Measurements from ENCODE around the gene ABAT. TPM values are rescaled to one million over a fixed set of nuclear protein-coding genes. Genes with fewer than 3 reads are reported as not detected.

The ABAT gene
- total RNA-seq, 2 donors from 2014 or later, result 9.8 to 14.9 TPM

GRCh38 chr16:8720080-8720966, 45.9 kb downstream of the ABAT start:
- TF ChIP-seq CTCF (IDR thresholded peaks at IDR 0.05), result no peak
- no peaks in the 10 kb centered on the region for H3K9me3 ChIP-seq
- no peaks in the 10 kb centered on the region for H3K36me3 ChIP-seq
- H3K27me3 ChIP-seq, result no peaks in the 10 kb centered on the region
- H3K27ac ChIP-seq, result no peak overlapping the region
- no peak overlapping the region for H3K4me3 ChIP-seq
- peaks cover 0 to 7% of the 10 kb centered on the region in 2 donors for H3K4me1 ChIP-seq
- DNase-seq (ENCODE audit: low spot score), result no peak

- Histone ChIP-seq H3K27ac (no peak overlapping the region), H3K9me3 (no peaks in the 10 kb centered on the region), H3K4me3 (no peak overlapping the region), H3K4me1 (peaks cover 0 to 7% of the 10 kb centered on the region in 2 donors), H3K27me3 (no peaks in the 10 kb centered on the region), H3K36me3 (no peaks in the 10 kb centered on the region)
- no peak for DNase-seq (ENCODE audit: low spot score)
- no peak for TF ChIP-seq CTCF (IDR thresholded peaks at IDR 0.05)
These were observed 46.5 kb downstream of the ABAT start for GRCh38 chr16:8720967-8721308.

- no peak overlapping the region for H3K4me3 ChIP-seq
- no peak for DNase-seq (ENCODE audit: low spot score)
- no peak for TF ChIP-seq CTCF (IDR thresholded peaks at IDR 0.05)
- no peaks in the 10 kb centered on the region for H3K9me3 ChIP-seq
- no peak overlapping the region for H3K27ac ChIP-seq
- no peaks in the 10 kb centered on the region for H3K27me3 ChIP-seq
- no peaks in the 10 kb centered on the region for H3K36me3 ChIP-seq
- peaks cover 0 to 7% of the 10 kb centered on the region in 2 donors for H3K4me1 ChIP-seq
These were observed 47.1 kb downstream of the ABAT start for GRCh38 chr16:8721336-8722024.

- peaks cover 0 to 7% of the 10 kb centered on the region in 2 donors for H3K4me1 ChIP-seq
- no peaks in the 10 kb centered on the region for H3K9me3 ChIP-seq
- H3K4me3 ChIP-seq, result no peak overlapping the region
- TF ChIP-seq CTCF (IDR thresholded peaks at IDR 0.05), result no peak
- H3K27me3 ChIP-seq, result no peaks in the 10 kb centered on the region
- DNase-seq (ENCODE audit: low spot score), result no peak
- no peaks in the 10 kb centered on the region for H3K36me3 ChIP-seq
- H3K27ac ChIP-seq, result no peak overlapping the region
These were observed 47.6 kb downstream of the ABAT start for GRCh38 chr16:8722025-8722348.

GRCh38 chr16:8725513-8726178, 51.2 kb downstream of the ABAT start:
- H3K9me3 ChIP-seq, result no peaks in the 10 kb centered on the region
- peaks cover 0 to 6% of the 10 kb centered on the region in 2 donors for H3K4me1 ChIP-seq
- no peak for TF ChIP-seq CTCF (IDR thresholded peaks at IDR 0.05)
- no peak overlapping the region for H3K4me3 ChIP-seq
- H3K27me3 ChIP-seq, result no peaks in the 10 kb centered on the region
- DNase-seq (ENCODE audit: low spot score), result no peak
- H3K27ac ChIP-seq, result no peak overlapping the region
- no peaks in the 10 kb centered on the region for H3K36me3 ChIP-seq

All from right atrium auricular region (tissue), 2 donors.